T-cell (primary cell): Measurements from ENCODE around the gene SPPL3. TPM values are rescaled to one million over a fixed set of nuclear protein-coding genes. Genes with fewer than 3 reads are reported as not detected.
"Not testable (repeated sequence)": the region's sequence is repeated elsewhere in the genome, so short reads cannot be mapped to it uniquely, and the experiment has no call there.

Experiments
- ATAC-seq, 4 experiments: fragments of 200-7000 bp in 3 of 4; fragments of 150-1000 bp in 1 of 4; cut with Tn5 transposase; replicated peaks in 1 of 4; 1 replicate in 3 of 4; 2 replicates in 1 of 4; pipeline ENCODE4 v1.10.0; 2021; ENCODE audit warnings: moderate library complexity in 3 of 4, mild to moderate bottlenecking in 2 of 4, moderate number of reproducible peaks in 1 of 4
- CTCF ChIA-PET, 2 donors: fragments of 300-600 bp; sonication (Branson Sonifier 250); formaldehyde crosslinking; loops; one replicate each; lab custom pipeline; 2022; ENCODE audit warnings: antibody characterized with exemption in 2 of 2; lab: Charles Lee
- POLR2A ChIA-PET, 2 donors: fragments of 300-600 bp; sonication (Branson Sonifier 250); formaldehyde crosslinking; loops; one replicate each; lab custom pipeline; 2022; ENCODE audit warnings: antibody characterized with exemption in 2 of 2; lab: Charles Lee
- DNase-seq, 35 experiments: peaks; one replicate each; pipeline versions ENCODE4 v3.0.0 to v3.0.0-alpha.2; 2013 to 2023
- H3K27ac ChIP-seq: one replicate; pipeline ENCODE4 v1.5.1; 2013; ENCODE audit warnings: low read length
- H3K27me3 ChIP-seq, 2 experiments: replicated peaks in 1 of 2; 1 replicate in 1 of 2; 2 replicates in 1 of 2; pipeline versions ENCODE4 v1.6.1 to v1.7.0; 2013; ENCODE audit warnings: low read length in 1 of 2, mixed read lengths in 1 of 2; ENCODE audit not compliant: control insufficient read depth in 2 of 2, insufficient read depth in 2 of 2; ENCODE audit errors: extremely low read depth in 1 of 2
- H3K36me3 ChIP-seq, 2 donors: 1 replicate in 1 of 2; 2 replicates in 1 of 2; pipeline versions ENCODE4 v1.6.1 to v1.7.0; 2013; ENCODE audit warnings: low read length in 1 of 2; ENCODE audit not compliant: control insufficient read depth in 2 of 2, insufficient read depth in 1 of 2; ENCODE audit errors: extremely low read depth in 1 of 2
- H3K4me1 ChIP-seq, 2 experiments: 1 replicate in 1 of 2; 2 replicates in 1 of 2; pipeline versions ENCODE4 v1.6.1 to v1.7.0; 2013; ENCODE audit warnings: low read length in 2 of 2, mixed read lengths in 1 of 2; ENCODE audit not compliant: insufficient read depth in 2 of 2, control insufficient read depth in 1 of 2; ENCODE audit errors: extremely low read depth in 1 of 2
- H3K4me3 ChIP-seq, 2 donors: 1 replicate in 1 of 2; 2 replicates in 1 of 2; pipeline versions ENCODE4 v1.5.1 to v1.7.0; 2013; ENCODE audit warnings: mild to moderate bottlenecking in 2 of 2, low read length in 1 of 2, moderate library complexity in 1 of 2; ENCODE audit not compliant: control insufficient read depth in 1 of 2; ENCODE audit errors: extremely low read depth in 1 of 2
- H3K9me3 ChIP-seq: 2 replicates; pipeline ENCODE4 v1.7.0; 2013
- H3K27ac Mint-ChIP-seq, 2 donors: one replicate each; pipeline ENCODE4 v1.8.0; 2020 to 2021; ENCODE audit warnings: mild to moderate bottlenecking in 2 of 2, mixed read lengths in 2 of 2
- H3K27me3 Mint-ChIP-seq, 2 donors: one replicate each; pipeline ENCODE4 v1.8.0; 2021 to 2022; ENCODE audit warnings: mixed read lengths in 2 of 2
- H3K36me3 Mint-ChIP-seq: one replicate; pipeline ENCODE4 v1.8.0; 2021; ENCODE audit warnings: mixed read lengths
- H3K4me1 Mint-ChIP-seq, 3 donors: one replicate each; pipeline ENCODE4 v1.8.0; 2020 to 2022; ENCODE audit warnings: mixed read lengths in 3 of 3, mild to moderate bottlenecking in 1 of 3
- H3K4me3 Mint-ChIP-seq, 3 donors: one replicate each; pipeline ENCODE4 v1.8.0; 2020 to 2022; ENCODE audit warnings: mild to moderate bottlenecking in 3 of 3, mixed read lengths in 3 of 3, moderate library complexity in 3 of 3
- H3K9me3 Mint-ChIP-seq, 3 donors: one replicate each; pipeline ENCODE4 v1.8.0; 2020 to 2022; ENCODE audit warnings: mixed read lengths in 3 of 3
- WGBS: methylation state at CpG from one replicate; pipeline ENCODE4 v1.1.5; 2013; ENCODE audit warnings: missing lambda C conversion rate; ENCODE audit not compliant: insufficient coverage; 5-methylcytosine and 5-hydroxymethylcytosine counted together
- total RNA-seq, 35 experiments: library from RNA in 6 of 35; stranded (reverse) in 6 of 35; fragments of 120-200 nt in 1 of 35; gene quantifications; one replicate each; pipeline versions ENCODE4 v1.2.1 to v1.2.4 and lab custom pipeline; 2013 to 2026

SPPL3 gene
- total RNA-seq (10 to 100 TPM; 36.5 to 46.6 (median 41.8) TPM), total RNA-seq (lab: John Stamatoyannopoulos, UW) (21.5 to 59.3 (median 38.7) reads per million in 29 experiments)
- 20.2 TPM for total RNA-seq (2013)

- CTCF ChIA-PET: interaction anchor here (0.5 to 1.0 kb wide), 2 partner anchors 13 to 151 kb away, joined by 3 to 4 read pairs; no protein-coding TSS in a partner anchor
Observed at GRCh38 chr12:120904197-120904773, at the start of gene SPPL3. SPPL3 (minus strand) TSS chr12:120904358; CDS start chr12:120903867, 491 bp downstream.

GRCh38 chr12:120950807-120951206, 46.6 kb upstream of the SPPL3 start:
- Histone ChIP-seq H3K27ac (no peak overlapping the region), H3K9me3 (no peaks in the 10 kb centered on the region), H3K4me1 (no peaks in the 10 kb centered on the region), H3K36me3 (no peaks in the 10 kb centered on the region), H3K4me3 (no peak overlapping the region), H3K27me3 (peaks cover 0 to 7% of the 10 kb centered on the region in 2 experiments)
- no peaks in the 10 kb centered on the region for H3K4me1 Mint-ChIP-seq
- no peaks in the 10 kb centered on the region for H3K9me3 Mint-ChIP-seq
- peaks cover 0 to 3% of the 10 kb centered on the region in 2 donors for H3K27me3 Mint-ChIP-seq
- WGBS: 94% methylated on average over 3 of the region's 5 CpGs
- H3K4me3 Mint-ChIP-seq: no peak overlapping the region
- H3K36me3 Mint-ChIP-seq: no peaks in the 10 kb centered on the region
- ATAC-seq (no peak), DNase-seq (no peak)
- no peak overlapping the region for H3K27ac Mint-ChIP-seq
- ChIA-PET POLR2A (no interaction called here), CTCF (interaction anchor here in 1 of 2 donors (0.6 kb wide), 1 partner anchor 314 kb away, joined by 5 read pairs; no protein-coding TSS in a partner anchor)

More at GRCh38 chr12:120904197-120904773, at the start of gene SPPL3:
- peak within 1 kb of the TSS; percentile 57 for H3K27ac ChIP-seq
- H3K36me3 ChIP-seq: peaks cover 0 to 2% of the 10 kb centered on the region in 2 donors
- ATAC-seq: peak; percentile 80 to 83 (median 82)
- POLR2A ChIA-PET: interaction anchor here in 1 of 2 donors (1.0 kb wide), 1 partner anchor 13 kb away, joined by 3 read pairs; no protein-coding TSS in a partner anchor
- DNase-seq: peak; percentile 75 to 95 (median 89)
- no peaks in the 10 kb centered on the region for H3K9me3 ChIP-seq
- peak within 1 kb of the TSS; percentile 97 to 100 (median 98) for H3K4me3 Mint-ChIP-seq
- H3K4me3 ChIP-seq: peak within 1 kb of the TSS; percentile 69 to 85
- H3K27me3 ChIP-seq: no peaks in the 10 kb centered on the region
- under 1% methylated on average over 66 of the region's 66 CpGs for WGBS
- H3K9me3 Mint-ChIP-seq: no peaks in the 10 kb centered on the region
- no peaks in the 10 kb centered on the region for H3K27me3 Mint-ChIP-seq
- H3K4me1 Mint-ChIP-seq: peaks cover 33 to 35% (median 34%) of the 10 kb centered on the region in 3 donors
- peaks cover 11% of the 10 kb centered on the region for H3K36me3 Mint-ChIP-seq
- H3K4me1 ChIP-seq: peaks cover 12 to 26% of the 10 kb centered on the region in 2 experiments
- peak within 1 kb of the TSS; percentile 92 to 97 for H3K27ac Mint-ChIP-seq

GRCh38 chr12:120950260-120950799, 46.2 kb upstream of the SPPL3 start:
- H3K4me3 Mint-ChIP-seq, H3K36me3 Mint-ChIP-seq, CTCF ChIA-PET, ATAC-seq, DNase-seq, H3K4me1 ChIP-seq, H3K27ac ChIP-seq, H3K36me3 ChIP-seq, H3K4me3 ChIP-seq, H3K27me3 ChIP-seq, H3K9me3 Mint-ChIP-seq, H3K27ac Mint-ChIP-seq, H3K9me3 ChIP-seq, H3K27me3 Mint-ChIP-seq, POLR2A ChIA-PET, H3K4me1 Mint-ChIP-seq: not testable (repeated sequence)
- WGBS: 93% methylated on average over 19 of the region's 31 CpGs

- no CpG with 5 or more reads among the region's 6 CpGs for WGBS
- H3K4me3 Mint-ChIP-seq, H3K27me3 Mint-ChIP-seq, H3K9me3 Mint-ChIP-seq, H3K4me1 Mint-ChIP-seq, H3K9me3 ChIP-seq, H3K4me3 ChIP-seq, H3K36me3 Mint-ChIP-seq, H3K4me1 ChIP-seq, H3K27ac ChIP-seq, POLR2A ChIA-PET, ATAC-seq, H3K27me3 ChIP-seq, H3K27ac Mint-ChIP-seq, DNase-seq, H3K36me3 ChIP-seq: not testable (repeated sequence)
- CTCF ChIA-PET: interaction anchor here in 1 of 2 donors (0.7 to 0.9 kb wide), 3 partner anchors 26 to 759 kb away, joined by 3 to 7 read pairs (median 4); no protein-coding TSS in a partner anchor
Observed at GRCh38 chr12:120945516-120945915, 41.4 kb upstream of the SPPL3 start.

GRCh38 chr12:120944645-120945217, 40.6 kb upstream of the SPPL3 start:
- WGBS: 55% methylated on average over 3 of the region's 9 CpGs
- H3K27ac Mint-ChIP-seq: no peak overlapping the region
- POLR2A ChIA-PET: interaction anchor here in 1 of 2 donors (0.7 kb wide), 1 partner anchor 46 kb away, joined by 4 read pairs; no protein-coding TSS in a partner anchor

GRCh38 chr12:120943482-120943881, 39.3 kb upstream of the SPPL3 start:
- no peak overlapping the region for H3K27ac ChIP-seq
- Mint-ChIP-seq H3K4me3 (no peak overlapping the region), H3K36me3 (no peaks in the 10 kb centered on the region), H3K27me3 (peaks cover 0 to 4% of the 10 kb centered on the region in 2 donors), H3K27ac (no peak overlapping the region), H3K9me3 (no peaks in the 10 kb centered on the region), H3K4me1 (peaks cover 0 to 2% (median 2%) of the 10 kb centered on the region in 3 donors)
- H3K4me3 ChIP-seq: no peak overlapping the region
- peaks cover 0 to 6% of the 10 kb centered on the region in 2 experiments for H3K27me3 ChIP-seq
- ChIA-PET CTCF (interaction anchor here (0.5 to 1.4 kb wide), 8 partner anchors 28 to 636 kb away, joined by 3 to 14 read pairs (median 6); no protein-coding TSS in a partner anchor), POLR2A (interaction anchor here in 1 of 2 donors (0.7 kb wide), 1 partner anchor 33 kb away, joined by 6 read pairs; no protein-coding TSS in a partner anchor)
- H3K9me3 ChIP-seq: no peaks in the 10 kb centered on the region
- DNase-seq (no peak), ATAC-seq (no peak)
- WGBS: no CpG with 5 or more reads among the region's 3 CpGs
- no peaks in the 10 kb centered on the region for H3K4me1 ChIP-seq
- no peaks in the 10 kb centered on the region for H3K36me3 ChIP-seq

More at GRCh38 chr12:120944645-120945217, 40.6 kb upstream of the SPPL3 start:
- no peak overlapping the region for H3K4me3 ChIP-seq
- H3K27ac ChIP-seq: no peak overlapping the region
- peak in 34 of 35 experiments; percentile 8 to 75 (median 52) for DNase-seq
- no peaks in the 10 kb centered on the region for H3K36me3 Mint-ChIP-seq
- peak; percentile 50 to 70 (median 56) for ATAC-seq
- no peaks in the 10 kb centered on the region for H3K36me3 ChIP-seq
- H3K4me3 Mint-ChIP-seq: no peak overlapping the region
- no peaks in the 10 kb centered on the region for H3K9me3 Mint-ChIP-seq
- H3K27me3 Mint-ChIP-seq: peaks cover 0 to 4% of the 10 kb centered on the region in 2 donors
- no peaks in the 10 kb centered on the region for H3K27me3 ChIP-seq
- H3K4me1 ChIP-seq: no peaks in the 10 kb centered on the region
- H3K9me3 ChIP-seq: no peaks in the 10 kb centered on the region
- peaks cover 0 to 2% (median 2%) of the 10 kb centered on the region in 3 donors for H3K4me1 Mint-ChIP-seq
- CTCF ChIA-PET: interaction anchor here (0.6 to 0.9 kb wide), 7 partner anchors 27 to 1288 kb away, joined by 3 to 7 read pairs (median 5); no protein-coding TSS in a partner anchor
